GM21390 (cell line): ENCODE data around the gene FGF2.
"Not testable (repeated sequence)": the region's sequence is repeated elsewhere in the genome, so short reads cannot be mapped to it uniquely, and the experiment has no call there.

ENCODE experiments used
- ATAC-seq: cut with Tn5 transposase; IDR thresholded peaks from one replicate; pipeline ENCODE4 v1.9.1; 2021; ENCODE audit not compliant: unreplicated experiment

Gene FGF2

GRCh38 chr4:122812823-122813222, 13.8 kb upstream of the FGF2 start:
- not testable (repeated sequence) for ATAC-seq

DNA sequence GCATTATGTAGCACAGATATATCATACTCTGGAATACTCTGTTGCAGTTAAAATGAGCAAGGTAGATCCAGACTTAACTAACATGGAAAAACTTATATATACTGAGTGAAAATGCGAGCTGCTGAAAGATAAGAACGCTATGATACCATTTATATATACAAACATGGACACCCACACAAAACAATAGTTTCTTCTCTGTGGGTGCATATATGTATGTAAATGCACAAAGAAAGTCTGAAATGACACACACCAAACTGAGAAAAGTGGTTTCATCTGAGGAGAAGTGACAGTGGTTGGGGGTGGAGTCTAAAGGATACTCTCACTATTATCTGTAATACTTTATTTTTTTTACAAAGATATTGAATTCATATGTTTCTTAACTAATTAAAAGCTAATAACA, 12.2 kb upstream of the FGF2 start:
- peak; percentile 98 for ATAC-seq

- no peak for ATAC-seq
Observed at GRCh38 chr4:122815248-122815647, 11.4 kb upstream of the FGF2 start.

- no peak for ATAC-seq
Observed at GRCh38 chr4:122816476-122816875, 10.2 kb upstream of the FGF2 start.

GRCh38 chr4:122819708-122820449, 6.8 kb upstream of the FGF2 start:
- ATAC-seq: no peak

DNA sequence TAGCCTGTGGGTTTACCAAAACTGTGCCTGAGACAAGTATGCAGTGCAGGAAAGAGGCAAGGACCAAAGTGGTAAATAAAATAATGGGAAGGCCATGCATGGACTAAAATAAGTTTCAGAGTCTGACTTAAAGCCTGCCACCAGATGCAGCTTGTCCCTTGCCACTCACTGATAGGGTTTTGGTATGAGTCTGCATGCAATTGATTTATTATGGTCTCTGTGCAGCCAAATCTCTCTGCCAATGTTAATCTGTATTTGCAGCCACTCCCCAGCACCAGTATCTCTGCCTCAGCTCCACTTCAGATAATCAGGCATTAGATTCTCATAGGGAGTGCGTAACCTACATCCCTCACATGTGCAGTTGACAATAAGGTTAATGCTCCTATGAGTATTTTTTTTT, 5.5 kb upstream of the FGF2 start:
- no peak for ATAC-seq

DNA sequence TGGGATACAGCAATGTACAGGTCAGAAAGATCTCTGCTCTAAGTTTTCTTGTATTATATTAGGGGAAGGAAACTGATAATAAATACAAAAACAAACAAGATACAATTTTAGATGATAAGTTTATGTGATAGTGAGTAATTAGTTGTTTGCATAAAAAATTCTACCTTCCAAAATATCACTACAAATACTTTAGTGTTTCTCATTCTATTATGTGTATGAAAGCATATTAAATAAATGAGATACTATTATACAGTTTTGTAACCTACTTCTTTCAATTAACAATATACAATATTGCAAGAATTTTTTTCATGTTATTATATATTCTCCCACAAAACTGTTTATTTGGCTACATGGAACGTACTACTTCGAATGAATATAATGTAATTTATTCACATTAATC, 4.2 kb upstream of the FGF2 start:
- ATAC-seq: no peak

- no peak for ATAC-seq
Observed at GRCh38 chr4:122823476-122823875, 3.2 kb upstream of the FGF2 start.

DNA sequence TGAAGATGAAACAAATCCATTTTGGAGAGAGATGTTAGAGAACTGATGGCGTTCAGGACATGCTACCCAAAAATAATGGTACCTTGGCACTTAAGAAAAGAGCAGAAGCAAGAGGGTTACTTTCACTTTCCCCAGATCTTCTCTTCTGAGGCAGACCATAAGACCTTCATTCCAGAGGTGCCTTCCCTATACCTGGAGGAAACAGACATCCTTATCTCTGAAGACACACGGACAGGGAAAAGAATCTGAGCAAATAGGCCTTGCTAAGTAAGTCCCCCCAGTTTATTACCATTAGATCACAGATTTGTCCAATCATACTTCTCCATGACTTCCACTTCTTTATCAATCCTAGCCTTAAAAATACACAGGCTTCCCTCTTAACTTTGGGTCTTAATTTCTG, 2.0 kb upstream of the FGF2 start:
- no peak for ATAC-seq

DNA sequence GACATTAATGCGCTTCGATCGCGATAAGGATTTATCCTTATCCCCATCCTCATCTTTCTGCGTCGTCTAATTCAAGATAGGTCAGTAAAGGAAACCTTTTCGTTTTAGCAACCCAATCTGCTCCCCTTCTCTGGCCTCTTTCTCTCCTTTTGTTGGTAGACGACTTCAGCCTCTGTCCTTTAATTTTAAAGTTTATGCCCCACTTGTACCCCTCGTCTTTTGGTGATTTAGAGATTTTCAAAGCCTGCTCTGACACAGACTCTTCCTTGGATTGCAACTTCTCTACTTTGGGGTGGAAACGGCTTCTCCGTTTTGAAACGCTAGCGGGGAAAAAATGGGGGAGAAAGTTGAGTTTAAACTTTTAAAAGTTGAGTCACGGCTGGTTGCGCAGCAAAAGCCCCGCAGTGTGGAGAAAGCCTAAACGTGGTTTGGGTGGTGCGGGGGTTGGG, 528 bp upstream of the FGF2 start:
- no peak for ATAC-seq

DNA sequence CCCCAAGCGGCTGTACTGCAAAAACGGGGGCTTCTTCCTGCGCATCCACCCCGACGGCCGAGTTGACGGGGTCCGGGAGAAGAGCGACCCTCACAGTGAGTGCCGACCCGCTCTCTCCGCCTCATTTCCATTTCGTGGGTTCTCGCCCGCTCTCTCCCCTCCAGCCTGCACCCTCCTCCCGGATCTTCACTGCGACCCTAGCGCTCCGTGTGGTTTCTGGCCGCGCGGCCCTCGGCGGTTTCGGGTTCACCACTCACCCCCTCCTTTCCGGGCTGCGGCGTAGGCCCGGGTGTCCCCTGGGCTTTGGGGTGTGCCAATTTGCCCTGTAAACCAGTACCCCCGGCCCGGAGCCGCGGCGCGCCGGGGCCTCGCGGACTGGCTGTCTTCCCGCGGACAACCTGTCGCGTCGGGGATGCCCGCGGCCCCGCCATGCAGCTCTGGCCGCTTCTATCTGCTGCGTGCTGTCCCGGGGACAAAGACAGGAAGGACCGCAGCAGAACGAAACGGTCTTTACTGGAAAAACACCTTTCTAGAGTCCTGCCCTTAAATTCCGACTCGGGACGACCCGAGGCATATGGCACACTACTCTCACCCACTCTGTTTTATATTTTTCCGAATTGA, 737 bp downstream of the FGF2 start:
- peak; percentile 53 for ATAC-seq

DNA sequence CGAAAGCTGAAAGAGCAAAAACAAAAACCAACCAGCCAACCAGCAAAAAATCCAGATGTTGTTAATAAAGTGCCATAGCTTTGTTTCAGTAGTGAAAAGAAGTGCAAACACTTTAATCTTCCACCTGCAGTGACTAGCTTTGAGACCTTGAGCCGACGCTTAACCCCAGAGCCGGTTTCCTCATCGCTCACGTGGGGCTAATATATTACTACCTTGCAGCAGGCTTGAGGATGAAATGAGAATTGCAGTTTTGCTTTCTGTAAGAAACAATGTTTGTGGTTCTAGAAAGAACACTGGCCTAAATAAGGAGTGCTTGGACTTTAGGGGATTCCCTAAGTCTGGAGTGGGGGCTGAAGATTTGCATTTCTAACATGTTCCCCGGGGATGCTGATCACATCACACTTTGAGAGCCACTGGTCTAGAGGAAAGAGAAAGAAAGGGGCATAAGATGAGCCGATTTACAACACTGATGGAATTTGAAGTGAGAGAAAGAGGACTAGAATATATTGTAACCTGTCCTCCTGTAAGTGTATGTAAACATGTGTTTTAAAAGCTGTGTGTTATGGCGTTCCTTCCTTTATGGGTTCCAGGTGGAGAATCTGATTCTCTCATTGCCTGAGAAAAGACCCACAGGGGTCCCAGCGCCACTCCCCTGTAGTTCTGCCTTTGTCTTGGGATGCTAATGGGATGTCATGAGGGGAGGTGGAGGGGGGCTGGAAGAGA, 1.4 kb downstream of the FGF2 start:
- ATAC-seq: peak; percentile 91

GRCh38 chr4:122830426-122831095, 3.9 kb downstream of the FGF2 start:
- ATAC-seq: no peak

DNA sequence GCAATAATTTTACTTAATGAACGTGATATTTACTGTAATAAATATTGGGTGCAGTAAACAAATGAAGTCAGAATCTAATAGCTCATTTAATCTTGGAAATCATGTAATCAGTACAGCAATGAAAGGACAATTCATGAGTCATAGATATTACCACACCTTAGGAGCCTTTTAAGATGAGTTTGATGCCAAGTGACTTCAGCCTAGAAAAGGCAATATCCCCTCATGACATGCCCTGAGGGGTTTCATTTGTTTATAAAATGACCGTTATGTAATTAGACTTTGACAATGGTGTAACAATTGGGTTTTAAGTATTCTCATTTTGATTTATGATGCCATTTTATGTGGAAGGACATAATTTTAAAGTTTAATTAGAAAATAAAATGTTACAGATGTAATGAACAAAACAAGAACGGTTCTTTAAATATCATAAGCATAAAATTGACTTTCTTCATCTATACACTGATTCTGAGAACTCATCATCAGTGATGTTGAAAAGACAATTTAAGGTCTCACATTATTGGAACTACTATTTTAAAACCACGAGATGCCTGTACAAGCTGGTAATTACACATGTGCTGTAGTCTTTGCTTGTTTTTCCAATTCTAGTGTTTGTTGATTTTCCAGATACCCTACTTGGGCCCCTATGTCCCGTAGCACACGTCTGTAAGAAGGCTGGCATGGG, 5.0 kb downstream of the FGF2 start:
- no peak for ATAC-seq

- no peak for ATAC-seq
Observed at GRCh38 chr4:122832732-122833131, 6.1 kb downstream of the FGF2 start.

- ATAC-seq: no peak
Observed at GRCh38 chr4:122833999-122834398, 7.4 kb downstream of the FGF2 start.

- no peak for ATAC-seq
Observed at GRCh38 chr4:122836941-122837340, 10.3 kb downstream of the FGF2 start.

DNA sequence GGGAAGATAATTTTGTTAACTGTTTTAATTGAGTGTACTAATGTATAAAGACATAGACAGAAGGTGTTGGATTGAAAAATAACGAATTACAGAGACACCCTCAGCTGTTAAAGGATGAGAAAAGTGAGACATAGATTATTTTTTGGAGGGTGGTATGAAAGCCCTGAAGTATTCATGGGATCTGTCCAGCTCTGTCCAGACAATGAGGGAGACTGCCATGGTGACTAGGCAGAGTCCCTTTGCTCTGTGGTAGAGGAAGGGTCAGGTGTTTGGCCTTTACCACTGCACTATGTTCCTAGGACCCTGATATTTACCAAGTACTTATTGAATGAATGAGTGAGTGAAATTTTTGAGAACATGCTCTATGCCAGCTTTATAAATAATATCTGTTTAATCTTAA, 11.4 kb downstream of the FGF2 start:
- no peak for ATAC-seq

DNA sequence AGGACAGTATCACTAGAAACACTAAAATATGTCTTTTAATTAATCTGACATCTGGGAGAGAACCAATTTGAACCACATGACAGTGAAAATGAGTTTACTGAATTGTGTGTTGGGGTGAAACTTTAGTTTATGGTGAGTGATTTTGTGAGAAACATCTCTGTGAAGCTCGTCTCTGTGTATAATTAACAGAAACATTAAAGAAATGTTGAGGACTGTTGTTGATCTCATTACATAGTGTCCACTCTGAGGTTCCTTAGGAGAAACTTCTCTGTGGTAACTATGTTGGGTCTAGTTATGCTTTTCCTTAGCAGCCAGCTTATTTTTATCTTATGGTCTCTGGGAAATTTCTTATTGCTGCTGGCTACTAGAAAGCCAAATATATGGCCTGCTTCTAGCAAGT, 15.8 kb downstream of the FGF2 start:
- no peak for ATAC-seq

DNA sequence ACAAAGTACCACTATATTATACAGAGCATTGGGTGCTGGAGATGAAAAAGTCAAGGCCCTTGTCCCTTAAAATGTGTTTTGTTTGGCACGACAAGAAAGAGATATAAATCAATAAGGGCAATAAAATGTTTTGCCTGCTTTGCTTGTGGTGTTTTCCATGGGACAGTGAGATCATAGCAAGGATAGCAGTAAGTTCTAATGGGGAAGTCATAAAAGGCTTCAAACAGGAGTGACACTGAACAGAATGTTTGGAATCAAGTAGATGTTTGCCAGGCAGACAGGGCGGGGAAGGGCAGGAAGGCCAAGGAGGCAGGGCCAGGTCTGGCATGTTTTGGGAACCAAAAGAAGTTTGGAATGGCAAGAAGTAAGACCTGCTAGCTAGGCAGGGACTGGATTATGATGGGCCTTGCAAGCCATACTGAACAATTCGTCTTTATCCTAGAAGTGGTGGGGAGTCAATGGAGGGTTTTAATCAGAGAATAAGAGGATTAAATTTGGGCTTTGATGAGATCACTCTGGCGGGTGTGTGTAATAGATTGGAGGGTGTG, 16.4 kb downstream of the FGF2 start:
- no peak for ATAC-seq

DNA sequence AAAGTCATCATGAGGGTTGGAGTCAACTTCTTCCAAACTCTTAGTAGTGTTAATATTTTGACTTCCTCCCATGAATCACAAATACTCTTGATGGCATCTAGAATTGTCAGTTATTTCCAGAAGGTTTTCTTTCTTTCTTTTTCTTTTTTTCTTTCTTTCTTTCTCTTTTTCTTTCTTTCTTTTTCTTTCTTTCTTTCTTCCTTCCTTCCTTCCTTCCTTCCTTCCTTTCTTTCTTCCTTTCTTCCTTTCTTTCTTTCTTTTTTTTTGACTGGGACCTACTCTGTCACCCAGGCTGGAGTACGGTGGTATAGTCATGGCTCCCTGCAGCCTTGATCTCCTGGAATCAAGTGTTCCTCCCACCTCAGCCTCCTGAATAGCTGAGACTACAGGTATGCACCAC, 17.8 kb downstream of the FGF2 start:
- not testable (repeated sequence) for ATAC-seq
